ENCODE results near the gene SOX12. TPM values are rescaled to one million over a fixed set of nuclear protein-coding genes. Genes with fewer than 3 reads are reported as not detected.
"Not testable (repeated sequence)": the region's sequence is repeated elsewhere in the genome, so short reads cannot be mapped to it uniquely, and the experiment has no call there.

SOX12 gene
- total RNA-seq, 1 donor from 2014 or later: 7.7 TPM

DNA sequence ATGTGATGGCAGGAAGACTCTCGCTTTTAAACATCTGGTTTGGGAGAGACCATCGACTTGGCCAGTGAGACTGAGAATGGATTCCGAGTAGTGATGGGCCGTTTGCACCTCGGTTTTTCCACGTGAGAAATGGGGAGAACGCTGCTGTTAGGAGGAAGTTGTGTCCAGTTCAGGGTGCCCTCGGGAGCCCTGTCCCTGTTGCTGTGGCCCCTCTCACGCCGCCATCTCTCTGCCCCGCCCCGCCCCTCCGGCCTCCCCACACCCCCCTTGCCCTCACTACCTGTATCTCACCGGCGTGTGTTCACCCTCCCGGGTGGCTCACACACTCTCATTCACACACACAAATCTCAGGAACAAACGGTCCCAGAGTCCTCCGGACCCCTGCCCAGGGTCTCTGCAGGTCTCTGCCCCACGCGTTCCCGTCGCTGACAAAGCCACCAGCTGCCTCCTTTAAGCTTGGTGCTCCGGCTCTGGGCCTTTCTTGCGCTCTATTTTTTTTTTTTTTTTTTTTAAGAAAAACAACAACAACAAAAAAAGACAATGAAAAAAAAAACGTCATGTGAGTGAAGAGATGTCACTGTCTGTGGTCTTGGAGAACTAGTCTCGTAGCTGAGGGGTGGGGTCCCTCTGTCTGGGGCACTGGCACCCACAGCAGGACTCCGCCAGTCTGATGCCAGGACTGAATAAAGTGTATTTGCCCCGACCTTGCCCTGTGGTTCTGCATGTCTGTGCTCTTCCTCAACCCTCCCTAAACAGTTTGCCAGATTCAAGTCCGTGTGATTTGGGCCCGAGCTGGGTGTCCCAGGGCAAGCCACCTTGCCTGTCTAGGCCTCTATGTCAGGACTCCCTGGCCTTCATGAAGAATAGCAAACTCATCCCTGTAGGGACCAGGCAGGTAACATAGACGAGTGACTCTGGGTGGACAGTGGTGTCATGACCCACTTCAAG, 2.9 kb downstream of the SOX12 start:
- DNase-seq (ENCODE audit: low spot score in 2 of 2) (no peak), FAIRE-seq (no peak)

DNA sequence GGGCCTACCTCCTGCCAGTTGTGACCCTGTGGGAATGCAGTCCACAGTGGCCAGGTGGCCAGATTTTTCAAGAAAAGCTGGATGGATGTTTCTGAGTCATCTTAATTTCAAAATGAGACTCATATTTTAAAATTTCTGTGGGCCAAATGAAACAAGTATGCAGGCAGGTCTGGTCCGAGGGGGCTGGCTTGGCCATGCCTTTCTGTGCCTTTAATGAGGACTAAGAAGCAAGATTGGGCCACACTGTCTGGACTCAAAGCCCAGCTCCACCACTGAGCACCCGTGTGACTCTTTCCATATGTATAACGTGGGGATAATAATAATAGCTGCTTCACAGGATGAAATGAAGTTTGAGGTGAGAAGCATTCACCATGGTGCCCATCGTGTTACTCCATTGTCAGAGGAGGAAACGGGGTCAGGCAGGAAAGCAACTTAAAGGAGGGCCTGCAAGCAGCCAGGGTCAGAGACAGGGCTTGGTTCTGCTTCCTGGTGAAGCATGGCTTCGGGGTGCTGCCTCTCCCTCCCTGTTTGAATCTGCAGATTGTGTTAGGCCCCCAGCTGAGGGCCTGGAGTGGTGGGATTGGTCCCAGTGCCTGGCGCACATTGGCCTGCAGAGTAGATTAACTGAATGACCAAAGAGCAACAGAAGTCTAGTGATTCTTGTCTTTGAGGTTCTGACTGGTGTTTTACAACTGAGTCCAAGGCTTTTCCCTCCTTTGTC, 3.8 kb downstream of the SOX12 start:
- DNase-seq (ENCODE audit: low spot score in 2 of 2): no peak
- FAIRE-seq: no peak

DNA sequence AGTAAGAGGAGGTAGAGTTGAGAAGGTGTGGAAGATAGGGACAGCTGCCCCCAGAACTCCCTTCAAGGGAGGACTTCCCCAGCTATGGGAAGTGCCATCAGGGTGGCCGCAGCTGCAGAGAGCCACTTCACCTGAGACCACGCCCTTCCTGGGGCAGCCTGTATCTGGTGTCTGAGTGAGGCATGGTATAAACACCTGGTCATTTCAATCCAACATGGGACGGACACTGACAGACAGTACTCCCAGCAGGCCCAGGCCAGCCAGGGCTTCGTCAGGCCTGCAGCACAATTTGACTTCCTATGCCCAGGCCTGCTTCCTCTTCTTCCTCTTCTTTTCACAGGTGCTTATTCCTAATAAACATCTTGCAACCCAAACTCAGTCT, 4.5 kb downstream of the SOX12 start:
- DNase-seq (ENCODE audit: low spot score in 2 of 2): no peak
- FAIRE-seq: no peak

DNA sequence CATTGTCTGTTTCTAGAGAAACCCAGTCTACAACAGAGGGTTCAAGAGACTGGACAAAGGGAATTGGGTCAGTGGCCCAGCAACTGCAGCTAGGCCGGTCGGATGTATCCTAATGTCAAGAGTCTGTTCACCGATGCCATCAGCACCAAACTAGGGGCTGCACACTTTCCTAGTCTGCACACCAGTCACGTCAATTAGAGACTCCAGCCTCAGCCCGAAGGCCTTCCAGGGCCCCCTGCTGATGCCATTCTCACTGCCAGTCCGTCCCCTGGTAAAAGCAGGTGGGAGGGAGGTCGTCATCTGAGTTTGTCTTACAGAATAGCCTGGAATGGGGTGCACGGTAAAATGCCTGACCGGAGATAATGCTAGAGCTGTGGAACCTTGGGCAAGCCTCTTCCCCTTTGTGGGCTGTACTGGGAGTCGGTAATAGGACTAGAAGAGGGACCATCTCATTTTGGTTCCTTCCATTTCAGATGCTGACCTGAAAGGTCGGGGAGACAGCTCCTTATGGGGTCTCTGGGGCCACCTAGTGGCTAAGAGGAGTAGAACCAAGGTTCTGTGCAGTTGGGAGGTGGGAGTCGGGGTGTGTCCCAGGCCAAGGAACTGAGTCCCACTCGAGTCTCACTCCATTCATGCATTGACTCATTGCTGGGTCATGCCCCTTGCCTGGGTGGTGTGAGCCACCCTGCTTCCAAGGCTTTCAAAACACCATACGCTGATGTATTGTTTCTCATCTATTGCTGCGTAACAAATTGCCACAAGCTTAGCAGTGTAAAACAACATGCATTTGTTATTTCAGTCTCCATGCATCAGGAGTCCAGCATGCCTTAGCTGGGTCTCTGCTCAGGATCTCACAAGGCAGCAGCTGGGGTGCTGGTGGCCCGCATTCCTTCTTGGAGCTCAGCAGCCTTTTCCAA, 5.1 kb downstream of the SOX12 start:
- peak; percentile 54 to 71 for DNase-seq (ENCODE audit: low spot score in 2 of 2)
- no peak for FAIRE-seq

DNA sequence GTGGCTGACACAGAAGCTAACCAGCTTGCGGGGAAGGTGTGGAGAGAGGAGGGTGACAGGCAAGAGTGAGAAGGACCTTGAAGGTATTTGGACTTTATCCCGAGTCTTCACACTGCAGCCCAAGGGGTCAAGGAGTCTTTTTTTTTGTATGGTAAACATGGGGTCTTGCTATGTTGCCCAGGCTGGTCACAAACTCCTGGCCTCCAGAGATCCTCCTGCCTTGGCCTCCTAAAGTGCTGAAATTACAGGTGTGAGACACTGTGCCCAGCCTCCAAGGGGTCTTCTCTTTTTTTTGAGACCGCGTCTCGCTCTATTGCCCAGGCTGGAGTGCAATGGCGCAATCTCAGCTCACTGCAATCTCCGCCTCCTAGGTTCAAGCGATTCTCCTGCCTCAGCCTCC, 9.2 kb downstream of the SOX12 start:
- no peak for FAIRE-seq
- no peak for DNase-seq (ENCODE audit: low spot score in 2 of 2)

DNA sequence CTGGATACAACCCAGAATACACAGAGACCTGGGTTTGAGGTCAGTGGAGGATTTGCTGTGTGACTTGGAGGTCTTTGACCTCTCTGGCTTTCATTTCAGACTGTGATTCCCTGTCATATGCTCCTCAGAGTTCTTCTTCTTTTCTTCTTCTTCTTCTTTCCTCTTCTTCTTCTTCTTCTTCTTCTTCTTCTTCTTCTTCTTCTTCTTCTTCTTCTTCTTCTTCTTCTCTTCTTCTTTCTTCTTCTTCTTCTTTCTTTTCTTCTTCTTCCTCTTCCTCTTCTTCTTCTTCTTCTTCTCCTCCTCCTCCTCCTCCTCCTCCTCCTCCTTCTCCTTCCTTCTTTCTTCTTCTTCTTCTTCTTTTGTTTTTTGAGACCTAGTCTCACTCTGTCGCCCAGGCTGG, 10.7 kb downstream of the SOX12 start:
- DNase-seq (ENCODE audit: low spot score in 2 of 2); FAIRE-seq: not testable (repeated sequence)

DNA sequence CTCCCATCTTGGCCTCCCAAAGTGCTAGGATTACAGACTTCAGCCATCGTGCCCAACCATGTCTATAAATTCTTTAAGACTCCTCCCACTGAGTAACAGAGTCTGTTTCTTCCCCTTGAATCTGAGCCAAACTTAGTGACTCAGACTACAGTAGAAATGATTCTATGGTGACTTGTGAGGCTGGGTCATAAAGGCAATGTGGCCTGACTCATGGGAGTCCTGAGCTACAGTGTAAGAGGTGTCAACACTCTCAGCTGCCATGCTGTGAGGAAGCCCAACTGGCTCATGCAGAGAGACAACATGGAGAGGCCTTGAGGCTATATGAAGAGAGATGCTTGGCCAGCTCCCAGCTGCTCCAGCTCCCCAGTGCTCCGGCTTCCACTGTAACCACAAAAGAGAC, 16.3 kb downstream of the SOX12 start:
- FAIRE-seq: no peak

DNA sequence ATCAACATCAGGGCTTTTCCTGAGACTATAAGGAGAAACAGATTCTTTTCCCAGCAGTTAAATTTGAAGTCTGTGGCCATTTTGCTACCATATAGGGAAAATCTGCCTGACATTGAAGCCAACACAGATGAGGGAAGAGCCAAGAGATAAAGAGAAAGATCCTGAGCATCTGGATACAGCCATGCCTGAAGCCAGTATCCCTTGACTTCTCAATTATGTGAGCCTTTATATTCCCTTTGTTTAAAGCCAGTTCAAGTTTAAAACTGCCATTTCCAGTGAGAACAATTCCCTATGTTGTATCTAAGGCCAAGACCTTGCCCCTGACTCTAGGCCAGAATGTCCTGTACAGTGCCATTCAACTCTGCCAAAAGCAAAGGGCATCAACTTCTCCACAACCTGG, 17.8 kb downstream of the SOX12 start:
- no peak for DNase-seq (ENCODE audit: low spot score in 2 of 2)
- no peak for FAIRE-seq

More for the DNA sequence above, 16.3 kb downstream of the SOX12 start:
- no peak for DNase-seq (ENCODE audit: low spot score in 2 of 2)

DNA sequence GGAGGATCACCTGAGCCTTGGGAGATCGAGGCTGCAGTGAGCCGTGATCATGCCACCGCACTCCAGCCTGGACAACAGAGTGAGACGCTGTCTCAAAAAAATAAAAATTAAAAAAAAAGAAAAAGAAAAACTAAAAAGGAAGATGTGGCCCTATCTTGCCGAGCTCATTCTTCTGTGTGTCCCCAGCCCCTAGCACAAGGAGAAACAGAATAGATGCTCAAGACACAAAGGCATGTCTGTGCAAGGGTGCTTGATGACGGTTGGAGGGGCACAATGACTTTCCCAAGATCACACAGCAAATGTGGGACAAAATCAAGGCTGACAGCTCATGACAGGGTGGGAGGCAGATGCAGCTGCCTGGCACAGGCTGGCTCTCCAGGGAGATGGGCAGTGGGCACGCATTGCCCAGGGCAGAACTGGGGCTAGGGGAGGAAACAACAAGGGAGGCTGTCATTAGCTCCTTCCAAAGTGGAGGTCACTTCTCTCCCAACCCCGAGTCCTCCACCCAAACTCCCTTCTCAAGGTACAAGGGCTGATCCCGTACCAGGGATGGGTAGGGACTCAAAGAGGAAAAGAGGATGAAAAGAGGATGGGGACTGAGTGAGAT, 20.8 kb downstream of the SOX12 start:
- DNase-seq (ENCODE audit: low spot score in 2 of 2): no peak
- no peak for FAIRE-seq

DNA sequence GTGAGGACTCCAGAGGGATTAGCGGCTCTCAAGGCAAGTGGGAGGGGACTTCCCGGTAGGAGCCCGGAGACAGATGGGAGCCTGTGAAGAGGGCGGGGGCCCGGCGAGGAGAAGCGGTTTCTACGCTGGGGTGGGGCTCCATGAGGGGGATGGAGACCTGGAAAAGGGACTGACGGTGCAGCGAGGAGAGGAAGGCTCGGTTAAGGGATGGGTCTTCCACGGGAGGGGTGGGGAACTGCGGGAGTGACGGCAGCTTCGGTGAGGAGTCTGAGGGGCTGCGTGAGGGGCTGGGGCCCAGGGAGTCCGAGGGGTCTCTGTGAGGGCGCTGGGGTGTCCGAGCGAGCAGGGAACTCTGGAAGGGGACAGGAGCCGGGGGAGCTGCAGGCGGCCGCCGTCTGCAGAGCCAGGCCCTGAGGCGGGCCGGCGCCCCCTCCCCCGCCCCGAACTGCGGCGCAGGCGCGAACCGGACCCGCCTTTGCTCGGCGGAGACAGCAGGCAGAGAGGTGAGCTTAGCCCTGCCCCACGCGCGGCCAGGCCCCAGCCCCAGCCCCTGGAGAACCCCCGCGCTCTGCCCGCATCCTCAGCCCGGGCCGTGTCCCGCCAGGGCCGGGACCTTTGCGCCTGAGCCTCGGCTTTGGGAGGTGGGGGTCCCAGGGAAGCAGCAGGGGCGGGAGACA, 21.4 kb downstream of the SOX12 start, which contains the start of gene NRSN2:
TSS of gene NRSN2 (plus strand) at position 472 of the 677 bp plus-strand sequence. CDS start 2,533 bp downstream, outside the sequence.
- FAIRE-seq (no peak), DNase-seq (ENCODE audit: low spot score in 2 of 2) (peak; percentile 75 to 76)

DNA sequence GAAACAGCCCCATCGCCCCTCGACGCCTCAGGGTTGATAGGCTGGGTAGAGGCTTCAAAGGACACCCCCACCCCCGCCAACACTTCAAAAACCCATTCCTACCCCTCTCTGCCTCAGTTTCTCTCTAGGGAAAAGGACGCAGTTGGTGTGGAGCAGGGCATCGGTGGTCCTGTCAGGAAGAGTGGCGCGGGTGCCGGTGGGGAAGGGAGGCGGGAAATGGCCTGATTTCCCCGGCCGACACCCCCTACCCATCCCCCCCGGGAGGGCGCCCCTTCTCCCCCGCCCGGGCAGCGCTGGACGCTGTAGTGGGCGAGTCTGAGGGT, 21.9 kb downstream of the SOX12 start:
- no peak for DNase-seq (ENCODE audit: low spot score in 2 of 2)
- no peak for FAIRE-seq

DNA sequence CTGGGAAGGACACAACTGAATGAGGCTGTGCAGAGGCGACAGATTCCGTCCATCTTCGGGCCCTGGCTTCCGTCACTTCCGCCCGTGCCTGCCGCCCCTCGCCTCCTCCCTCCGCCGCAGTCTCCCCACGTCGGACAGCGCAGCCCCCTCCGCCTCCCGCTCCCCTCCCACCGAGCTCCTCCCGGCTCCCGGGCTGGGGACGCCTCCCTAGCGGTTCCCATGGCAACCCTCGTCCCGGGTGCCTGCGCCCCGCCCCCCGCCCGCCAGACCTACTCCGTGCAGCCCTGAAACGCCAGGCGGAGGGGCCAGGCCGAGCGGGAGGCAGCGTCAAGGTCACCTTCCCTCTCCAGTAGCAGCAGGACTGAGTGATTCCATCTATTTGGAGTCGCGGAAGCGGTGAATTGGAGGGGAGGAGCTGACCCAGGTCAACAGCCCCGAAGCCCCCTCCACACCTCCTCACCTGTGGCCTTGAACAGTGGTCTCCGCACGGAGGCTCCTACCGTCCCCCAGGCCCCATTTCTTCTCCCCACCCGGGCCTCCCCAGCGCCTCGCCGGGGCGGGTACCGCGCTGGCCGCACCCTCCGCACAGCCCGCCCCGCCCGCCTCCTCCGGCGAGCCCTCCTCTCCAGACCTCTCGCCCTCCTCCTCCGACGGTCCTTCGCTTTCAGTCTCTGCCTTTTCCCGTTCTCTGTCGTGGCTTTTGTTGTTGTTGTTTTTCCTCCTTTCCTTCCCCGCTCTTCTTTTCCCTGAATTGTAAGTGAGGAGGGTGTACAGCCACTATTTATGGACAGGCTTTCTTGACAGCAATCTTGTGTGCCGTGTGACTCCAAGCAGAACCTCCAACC, 22.5 kb downstream of the SOX12 start:
- FAIRE-seq (no peak), DNase-seq (ENCODE audit: low spot score in 2 of 2) (peak; percentile 97 to 99)

DNA sequence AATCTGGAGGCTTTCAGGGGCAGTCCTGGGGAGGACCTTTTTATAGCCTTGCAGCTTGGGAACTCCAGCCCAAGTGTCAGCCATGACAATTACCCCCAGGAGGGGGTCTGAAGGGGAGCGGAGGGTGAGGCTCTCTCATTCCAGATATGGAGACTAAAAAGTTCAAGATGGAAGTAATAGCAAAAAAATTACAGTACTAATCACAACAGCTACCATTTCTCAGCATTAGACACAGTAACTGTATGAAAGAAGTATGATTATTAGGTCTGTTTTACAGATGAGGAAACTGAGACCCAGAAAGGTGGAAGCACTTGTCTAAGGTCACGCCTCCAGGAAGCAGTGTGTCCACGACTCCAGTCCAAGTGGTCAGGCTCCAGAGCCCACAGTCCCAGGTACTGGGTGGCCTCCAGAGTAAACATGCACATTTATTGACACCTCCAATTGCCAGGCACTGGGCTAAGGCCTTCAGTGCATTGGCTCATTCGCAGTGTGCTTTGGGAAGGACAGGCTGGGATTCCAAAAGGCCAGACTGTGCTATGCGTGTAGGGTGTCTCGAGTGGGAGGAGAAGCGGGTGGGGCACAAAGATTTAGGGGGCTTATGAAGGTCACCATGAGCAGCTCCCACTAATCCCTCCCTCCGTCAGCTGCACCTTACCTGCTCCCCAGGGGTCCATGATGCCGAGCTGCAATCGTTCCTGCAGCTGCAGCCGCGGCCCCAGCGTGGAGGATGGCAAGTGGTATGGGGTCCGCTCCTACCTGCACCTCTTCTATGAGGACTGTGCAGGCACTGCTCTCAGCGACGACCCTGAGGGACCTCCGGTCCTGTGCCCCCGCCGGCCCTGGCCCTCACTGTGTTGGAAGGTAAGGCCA, 23.9 kb downstream of the SOX12 start:
- FAIRE-seq: no peak
- DNase-seq (ENCODE audit: low spot score in 2 of 2): no peak

DNA sequence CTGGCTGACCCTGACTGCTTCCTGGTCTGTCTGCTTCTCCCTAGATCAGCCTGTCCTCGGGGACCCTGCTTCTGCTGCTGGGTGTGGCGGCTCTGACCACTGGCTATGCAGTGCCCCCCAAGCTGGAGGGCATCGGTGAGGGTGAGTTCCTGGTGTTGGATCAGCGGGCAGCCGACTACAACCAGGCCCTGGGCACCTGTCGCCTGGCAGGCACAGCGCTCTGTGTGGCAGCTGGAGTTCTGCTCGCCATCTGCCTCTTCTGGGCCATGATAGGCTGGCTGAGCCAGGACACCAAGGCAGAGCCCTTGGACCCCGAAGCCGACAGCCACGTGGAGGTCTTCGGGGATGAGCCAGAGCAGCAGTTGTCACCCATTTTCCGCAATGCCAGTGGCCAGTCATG, 27.8 kb downstream of the SOX12 start:
- FAIRE-seq (no peak), DNase-seq (ENCODE audit: low spot score in 2 of 2) (no peak)

DNA sequence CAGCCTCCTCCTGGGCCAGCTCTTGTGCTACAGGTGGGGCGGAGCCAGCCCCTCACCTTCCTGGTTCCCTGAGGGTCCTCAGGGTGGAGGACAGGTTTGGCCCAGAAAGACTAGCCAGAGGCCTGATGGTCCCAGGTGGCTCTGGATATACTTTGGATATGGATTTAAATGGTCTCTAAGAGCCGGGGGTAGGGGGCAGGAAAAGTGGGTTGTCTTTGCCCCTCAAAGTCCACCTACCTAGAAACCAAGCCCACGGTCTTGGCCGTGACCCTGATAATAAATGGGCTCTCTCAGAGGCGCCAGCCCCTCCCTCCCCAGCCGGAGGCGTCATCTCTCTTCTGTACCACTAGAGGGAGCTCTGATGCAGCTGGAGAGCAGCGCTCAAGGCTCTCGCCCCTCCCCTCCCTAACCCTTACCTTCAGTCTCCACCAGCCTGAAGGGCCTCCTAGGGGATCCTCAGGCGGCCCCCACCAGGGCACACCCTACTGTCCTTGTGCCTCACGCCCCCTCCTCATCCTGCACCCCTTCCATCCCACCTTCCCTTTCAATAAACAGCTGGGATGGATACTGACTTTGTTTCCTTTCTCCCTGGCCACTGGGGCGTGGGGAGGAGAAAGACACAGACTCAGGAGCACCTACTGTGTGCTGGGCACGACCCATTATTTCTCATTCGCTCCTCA, 29.1 kb downstream of the SOX12 start:
- no peak for FAIRE-seq

DNA sequence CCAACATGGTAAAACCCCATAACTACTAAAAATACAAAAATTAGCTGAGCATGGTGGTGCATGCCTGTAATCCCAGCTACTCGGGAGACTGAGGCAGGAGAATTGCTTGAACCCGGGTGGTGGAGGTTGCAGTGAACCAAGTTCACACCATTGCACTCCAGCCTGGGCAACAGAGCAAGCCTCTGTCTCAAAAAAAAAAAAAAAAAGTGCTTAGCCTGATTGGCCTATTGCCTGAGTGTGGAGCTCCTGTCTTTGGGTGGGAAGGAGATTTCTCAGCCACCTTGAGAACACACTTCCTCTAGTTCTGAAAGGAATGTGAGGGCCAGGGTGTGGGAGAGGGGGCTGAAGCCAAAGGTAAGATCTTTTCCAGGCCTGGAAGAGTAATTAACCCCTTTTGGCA, 30.8 kb downstream of the SOX12 start:
- FAIRE-seq; DNase-seq (ENCODE audit: low spot score in 2 of 2): not testable (repeated sequence)

More for the DNA sequence above, 29.1 kb downstream of the SOX12 start:
- DNase-seq (ENCODE audit: low spot score in 2 of 2): peak; percentile 73 to 89

DNA sequence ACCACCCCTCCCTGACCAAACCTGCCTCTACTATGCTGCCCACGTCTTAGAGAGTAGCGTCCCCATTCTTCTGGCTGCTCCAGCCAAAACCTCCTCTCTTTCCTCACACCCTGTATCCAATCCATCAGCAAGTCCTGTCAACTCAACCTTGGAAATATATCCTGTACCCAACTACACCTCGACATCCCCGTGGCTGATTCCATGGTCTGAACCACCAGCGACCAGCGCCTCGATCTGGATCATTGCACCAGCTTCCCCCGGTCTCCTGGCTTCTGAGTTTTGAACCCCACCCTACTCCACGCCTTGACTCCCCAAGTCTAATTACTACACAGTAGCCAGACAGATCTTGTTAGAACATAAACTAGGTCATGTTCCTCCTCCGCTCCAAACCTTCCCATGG, 31.4 kb downstream of the SOX12 start:
- FAIRE-seq (no peak), DNase-seq (ENCODE audit: low spot score in 2 of 2) (no peak)

All from frontal cortex (tissue), 4 donors.